Panc1 (cell line): ENCODE data around the gene TBC1D22A.

ENCODE experiments used
- CTCF ChIP-seq: fragments of 450-650 bp; IDR thresholded peaks from 2 replicates; pipeline ENCODE4 v1.5.1; 2017; ENCODE audit warnings: mild to moderate bottlenecking
- REST ChIP-seq, 2 experiments: IDR thresholded peaks; 2 replicates each; pipeline ENCODE4 v1.6.1; 2011 to 2012; ENCODE audit warnings: low read depth in 2 of 2, control low read depth in 1 of 2, low read length in 1 of 2, mild to moderate bottlenecking in 1 of 2, moderate library complexity in 1 of 2; ENCODE audit not compliant: insufficient read depth in 1 of 2

GRCh38 chr22:46752286-46752987 is 10.0 kb upstream of the TBC1D22A start:
- TF ChIP-seq CTCF (no peak), REST (IDR thresholded peaks at IDR 0.05; ENCODE audit: insufficient read depth in 1 of 2, low read depth in 2 of 2, low read length in 1 of 2) (no peak)
